Testis (tissue), 2 donors: Measurements from ENCODE around the gene PRKAG2.

Experiments used
- CTCF ChIP-seq, 3 experiments: fragments of 450-650 bp in 2 of 3; fragments of 200-600 bp in 1 of 3; sonication (generic) in 1 of 3; IDR thresholded peaks; one replicate each; pipeline ENCODE4 v1.5.1; 2016 to 2019; ENCODE audit warnings: antibody characterized with exemption in 3 of 3, mild to moderate bottlenecking in 2 of 3, moderate library complexity in 1 of 3
- POLR2A ChIP-seq: fragments of 450-650 bp; IDR thresholded peaks from one replicate; pipeline ENCODE4 v1.6.1; 2017; ENCODE audit warnings: antibody characterized with exemption, mild to moderate bottlenecking, moderate library complexity

- TF ChIP-seq CTCF (IDR thresholded peaks at IDR 0.05) = no peak
- TF ChIP-seq POLR2A = no peak
Measured at GRCh38 chr7:151900591-151900985, 23.7 kb upstream of the PRKAG2 start.
